Measurements from ENCODE around the gene ZC3H4. TPM values are rescaled to one million over a fixed set of nuclear protein-coding genes. Genes with fewer than 3 reads are reported as not detected.

The ZC3H4 gene
- total and polyA plus RNA-seq, 2 of the 8 experiments (the other 6 are each of a cell fraction or from before 2014, with no cell fraction given): 6.6 to 92.0 TPM

DNA sequence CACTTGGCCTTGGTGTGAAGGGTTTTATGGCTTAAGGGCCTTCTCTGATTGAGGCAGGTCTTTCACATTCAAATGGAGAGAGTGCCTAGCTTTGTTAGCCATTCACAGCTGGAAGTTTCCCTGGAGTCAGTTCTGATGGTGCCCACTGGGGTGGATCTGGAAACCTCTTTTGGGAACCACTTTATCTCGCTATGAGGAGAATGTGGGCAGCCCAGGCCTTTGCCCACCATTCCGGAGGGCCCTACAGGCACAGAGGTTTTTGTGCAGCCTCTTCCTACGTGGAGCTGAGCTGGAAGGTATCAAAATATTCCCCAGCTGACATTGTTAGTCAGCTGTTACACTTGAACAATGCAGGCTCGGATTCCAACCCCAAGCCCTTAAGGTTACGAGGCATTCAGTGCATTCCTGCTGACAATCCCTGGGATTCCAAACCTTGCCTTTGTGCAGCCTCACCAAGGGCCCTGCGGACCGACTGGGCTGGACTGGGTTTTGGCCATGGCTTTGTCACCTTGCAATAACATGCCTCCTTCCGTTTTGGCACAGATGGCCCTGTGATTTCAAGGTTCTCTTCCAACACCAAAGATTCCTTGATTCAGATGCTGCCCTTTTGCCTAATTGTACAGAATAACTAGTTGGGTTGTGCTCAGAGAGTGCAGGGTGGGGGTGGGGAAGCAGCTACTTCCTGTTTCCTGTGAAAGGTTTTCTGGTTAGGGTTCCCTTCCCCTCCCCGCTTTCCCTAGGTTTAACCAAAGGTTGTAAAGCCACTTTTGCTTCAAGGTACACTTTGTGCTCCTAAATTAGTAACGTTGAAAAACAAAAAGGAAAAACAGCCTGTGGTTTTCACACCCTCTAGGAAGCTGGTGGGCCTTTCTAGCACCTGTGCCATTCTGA, 44.1 kb upstream of the ZC3H4 start:
- Histone ChIP-seq H3K23ac (ENCODE audit: insufficient read length) (no peak overlapping the region), H4K20me1 (replicated peaks in 1 of 2; ENCODE audit: control insufficient read depth in 1 of 2, insufficient read depth in 2 of 2, low read length in 2 of 2) (peaks cover under 1 to 3% of the 10 kb centered on the region in 2 experiments), H3K4me3 (ENCODE audit: extremely low read depth in 1 of 4, insufficient read depth in 2 of 4, low read depth in 3 of 4, low read length in 4 of 4) (peak overlapping the region in 2 of 4 experiments; percentile 32 to 36; a peak in 4 of 8 replicates), H3K36me3 (ENCODE audit: control insufficient read depth in 2 of 4, insufficient read depth in 4 of 4, low read length in 3 of 4) (peaks cover 21 to 83% (median 44%) of the 10 kb centered on the region in 4 experiments; a peak in 7 of 8 replicates), H2BK5ac (ENCODE audit: low read depth, low read length) (peak overlapping the region; percentile 93), H3K9ac (replicated peaks in 1 of 4; ENCODE audit: extremely low read depth in 1 of 4, low read depth in 3 of 4, low read length in 3 of 4) (peak overlapping the region in 3 of 4 experiments; percentile 44 to 77 (median 56); a peak in 6 of 7 replicates), H3K18ac (ENCODE audit: extremely low read depth, low read length) (peak overlapping the region; percentile 89), H3K27me3 (replicated peaks in 1 of 4; ENCODE audit: control insufficient read depth in 3 of 4, extremely low read depth in 1 of 4, insufficient read depth in 3 of 4, low read length in 3 of 4) (no peaks in the 10 kb centered on the region), H2BK20ac (ENCODE audit: low read length) (peak overlapping the region; percentile 63), H2BK12ac (ENCODE audit: low read depth, low read length) (peak overlapping the region; percentile 73), H3K14ac (ENCODE audit: insufficient read length) (no peak overlapping the region), H3K79me1 (ENCODE audit: low read depth, low read length) (no peaks in the 10 kb centered on the region; the same call in 1 of the 2 replicates), H3K4me2 (ENCODE audit: insufficient read depth in 1 of 2, low read depth in 2 of 2, low read length in 2 of 2) (peak overlapping the region; percentile 69), H3K23me2 (ENCODE audit: low read depth, low read length) (no peaks in the 10 kb centered on the region; the same call in 1 of the 2 replicates), H4K91ac (replicated peaks; ENCODE audit: insufficient read length, low read length) (peak overlapping the region; percentile 48), H2AFZ (ENCODE audit: low read length) (no peak overlapping the region), H2BK15ac (ENCODE audit: low read length) (no peak overlapping the region), H3K56ac (replicated peaks; ENCODE audit: insufficient read length, low read depth, low read length) (peak overlapping the region; percentile 3), H4K5ac (ENCODE audit: insufficient read length, low read depth, low read length) (peak overlapping the region; percentile 60), H2BK120ac (replicated peaks; ENCODE audit: low read depth, low read length) (peak overlapping the region; percentile 30), H3K79me2 (ENCODE audit: control insufficient read depth in 1 of 2, insufficient read depth in 2 of 2, low read length in 2 of 2) (peaks cover 6 to 47% of the 10 kb centered on the region in 2 experiments; a peak in 3 of 4 replicates), H3K4ac (replicated peaks; ENCODE audit: insufficient read length, low read depth, low read length) (no peak overlapping the region), H4K8ac (ENCODE audit: extremely low read depth, insufficient read depth, low read length) (no peak overlapping the region), H3K9me3 (ENCODE audit: insufficient read depth in 2 of 2, low read depth in 1 of 2, low read length in 1 of 2) (no peaks in the 10 kb centered on the region), H3K4me1 (replicated peaks in 1 of 4; ENCODE audit: control insufficient read depth in 3 of 4, insufficient read depth in 4 of 4, low read length in 3 of 4) (peaks cover 13 to 21% (median 19%) of the 10 kb centered on the region in 4 experiments), H2AK5ac (ENCODE audit: low read depth, low read length) (peak overlapping the region; percentile 72), H3K27ac (ENCODE audit: low read depth, low read length) (peak overlapping the region; percentile 82)
- POLR2A ChIA-PET (ENCODE audit: partially characterized antibody): interaction anchor here (0.7 to 9.1 kb wide), 24 partner anchors 9 to 369 kb away, joined by 3 to 98 read pairs (median 5); partner anchors contain the start of genes CCDC9, SAE1, SLC1A5 and ZC3H4
- CTCF ChIA-PET (ENCODE audit: partially characterized antibody): interaction anchor here (0.8 to 2.5 kb wide), 10 partner anchors 9 to 166 kb away, joined by 3 to 14 read pairs (median 4); no protein-coding TSS in a partner anchor
- FAIRE-seq (peak; percentile 95), DNase-seq (ENCODE audit: low read depth in 1 of 2, low spot score in 2 of 2) (peak; percentile 66 to 67)
- 16% methylated on average over 10 of the region's 10 CpGs; no CpG with 5 or more reads in 1 of the 2 experiments for WGBS, 2 experiments (ENCODE audit: extremely low coverage in 1 of 2, insufficient coverage in 1 of 2, insufficient read length in 1 of 2, insufficient replicate concordance in 2 of 2, low coverage in 1 of 2, low lambda C conversion rate in 2 of 2, missing lambda C conversion rate in 1 of 2)
- TF ChIP-seq RAD21 (IDR thresholded peaks at IDR 0.05 in 1 of 2, conservative IDR thresholded peaks at IDR 0.05 in 1 of 2; ENCODE audit: low read depth in 2 of 2, low read length in 2 of 2) (0 out of 4 replicates have a peak, but pooled peaks of 1 of the 2 experiments have one; percentile 2), SIRT6 (IDR thresholded peaks at IDR 0.05; ENCODE audit: low read length) (no peak), KDM1A (IDR thresholded peaks at IDR 0.05; ENCODE audit: borderline replicate concordance, low read length) (no peak), SP1 (IDR thresholded peaks at IDR 0.05; ENCODE audit: low read depth, low read length) (0 out of 2 replicates have a peak, but pooled peaks have one; percentile 19), SAP30 (IDR thresholded peaks at IDR 0.05; ENCODE audit: insufficient read depth, insufficient replicate concordance, low read length) (peak; percentile 74), CEBPB (IDR thresholded peaks at IDR 0.05; ENCODE audit: low read depth, low read length) (no peak), MAFK (IDR thresholded peaks at IDR 0.05; ENCODE audit: low read depth, low read length) (no peak), NRF1 (IDR thresholded peaks at IDR 0.05; ENCODE audit: low read depth, low read length) (no peak), FOSL1 (IDR thresholded peaks at IDR 0.05; ENCODE audit: insufficient read depth, low read depth, low read length) (no peak)
